HEK293 (cell line): ENCODE results near the gene STRA6.

Experiments
- FEZF1 ChIP-seq: fragments of 450-650 bp; formaldehyde crosslinking; IDR thresholded peaks from 2 replicates; pipeline ENCODE4 v1.5.1; 2016; ENCODE audit warnings: missing biosample characterization, missing genetic modification characterization
- MYNN ChIP-seq: fragments of 450-650 bp; formaldehyde crosslinking; IDR thresholded peaks from 2 replicates; pipeline ENCODE4 v1.5.1; 2016; ENCODE audit warnings: missing biosample characterization, missing genetic modification characterization, borderline replicate concordance
- MZF1 ChIP-seq: fragments of 450-650 bp; formaldehyde crosslinking; IDR thresholded peaks from 2 replicates; pipeline ENCODE4 v1.5.1; 2017; ENCODE audit warnings: missing biosample characterization, missing genetic modification characterization, borderline replicate concordance
- OSR2 ChIP-seq: fragments of 450-650 bp; formaldehyde crosslinking; IDR thresholded peaks from 2 replicates; pipeline ENCODE4 v1.5.1; 2016; ENCODE audit warnings: missing biosample characterization, missing genetic modification characterization
- SALL2 ChIP-seq: fragments of 450-650 bp; formaldehyde crosslinking; IDR thresholded peaks from 2 replicates; pipeline ENCODE4 v1.5.0; 2017; ENCODE audit warnings: missing biosample characterization, mild to moderate bottlenecking, missing genetic modification characterization, borderline replicate concordance
- WT1 ChIP-seq: fragments of 450-650 bp; formaldehyde crosslinking; IDR thresholded peaks from 2 replicates; pipeline ENCODE4 v1.5.1; 2016; ENCODE audit warnings: missing biosample characterization, missing genetic modification characterization
- ZBTB21 ChIP-seq: fragments of 450-650 bp; formaldehyde crosslinking; IDR thresholded peaks from 2 replicates; pipeline ENCODE4 v1.5.1; 2017; ENCODE audit warnings: missing biosample characterization, missing genetic modification characterization
- ZBTB48 ChIP-seq: fragments of 450-650 bp; formaldehyde crosslinking; IDR thresholded peaks from 2 replicates; pipeline ENCODE4 v1.5.1; 2016; ENCODE audit warnings: missing biosample characterization, missing genetic modification characterization
- ZNF155 ChIP-seq: fragments of 450-650 bp; formaldehyde crosslinking; IDR thresholded peaks from 2 replicates; pipeline ENCODE4 v1.5.1; 2016; ENCODE audit warnings: missing biosample characterization, missing genetic modification characterization
- ZNF169 ChIP-seq: fragments of 450-650 bp; formaldehyde crosslinking; IDR thresholded peaks from 2 replicates; pipeline ENCODE4 v1.5.1; 2016; ENCODE audit warnings: missing biosample characterization, missing genetic modification characterization
- ZNF24 ChIP-seq: fragments of 450-650 bp; formaldehyde crosslinking; IDR thresholded peaks from 2 replicates; pipeline ENCODE4 v1.5.1; 2016; ENCODE audit warnings: missing biosample characterization, missing genetic modification characterization
- ZNF394 ChIP-seq: fragments of 450-650 bp; formaldehyde crosslinking; IDR thresholded peaks from 2 replicates; pipeline ENCODE4 v1.5.1; 2016; ENCODE audit warnings: missing biosample characterization, missing genetic modification characterization, mild to moderate bottlenecking, moderate library complexity, borderline replicate concordance
- ZNF510 ChIP-seq: fragments of 450-650 bp; formaldehyde crosslinking; IDR thresholded peaks from 2 replicates; pipeline ENCODE4 v1.5.1; 2018; ENCODE audit warnings: mild to moderate bottlenecking, missing genetic modification characterization, missing biosample characterization; ENCODE audit not compliant: insufficient replicate concordance
- ZNF514 ChIP-seq: fragments of 450-650 bp; formaldehyde crosslinking; IDR thresholded peaks from 2 replicates; pipeline ENCODE4 v1.5.1; 2016; ENCODE audit warnings: missing biosample characterization, missing genetic modification characterization
- ZNF561 ChIP-seq: fragments of 450-650 bp; IDR thresholded peaks from 2 replicates; pipeline ENCODE4 v1.5.1; 2018; ENCODE audit warnings: missing biosample characterization, missing genetic modification characterization, borderline replicate concordance
- ZNF654 ChIP-seq: fragments of 450-650 bp; formaldehyde crosslinking; IDR thresholded peaks from 2 replicates; pipeline ENCODE4 v1.5.1; 2016; ENCODE audit warnings: low read depth, missing biosample characterization, missing genetic modification characterization
- ZNF76 ChIP-seq: fragments of 450-650 bp; formaldehyde crosslinking; IDR thresholded peaks from 2 replicates; pipeline ENCODE4; 2016; ENCODE audit warnings: low read depth, missing biosample characterization, missing genetic modification characterization, borderline replicate concordance
- ZNF776 ChIP-seq: fragments of 450-650 bp; formaldehyde crosslinking; IDR thresholded peaks from 2 replicates; pipeline ENCODE4 v1.5.0; 2017; ENCODE audit warnings: missing biosample characterization, missing genetic modification characterization, borderline replicate concordance
- ZNF830 ChIP-seq: fragments of 450-650 bp; IDR thresholded peaks from 2 replicates; pipeline ENCODE4 v1.5.0; 2018; ENCODE audit warnings: missing biosample characterization, missing genetic modification characterization, low read depth, mild to moderate bottlenecking, moderate library complexity
- ZNF837 ChIP-seq: fragments of 450-650 bp; formaldehyde crosslinking; IDR thresholded peaks from 2 replicates; pipeline ENCODE4 v1.5.1; 2016; ENCODE audit warnings: missing biosample characterization, missing genetic modification characterization
- ZSCAN16 ChIP-seq: fragments of 450-650 bp; formaldehyde crosslinking; IDR thresholded peaks from 2 replicates; pipeline ENCODE4 v1.5.1; 2016; ENCODE audit warnings: missing biosample characterization, missing genetic modification characterization
- TF ChIP-seq, protein P1 (sequence below): fragments of 450-650 bp; formaldehyde crosslinking; IDR thresholded peaks from 2 replicates; pipeline ENCODE4 v1.5.1; 2016; ENCODE audit warnings: missing biosample characterization, missing genetic modification characterization
- TF ChIP-seq, protein P2 (sequence below): fragments of 450-650 bp; formaldehyde crosslinking; IDR thresholded peaks from 2 replicates; pipeline ENCODE4 v1.5.1; 2016; ENCODE audit warnings: missing biosample characterization, missing genetic modification characterization
- TF ChIP-seq, protein P3 (sequence below): fragments of 450-650 bp; formaldehyde crosslinking; IDR thresholded peaks from 2 replicates; pipeline ENCODE4 v1.5.1; 2016; ENCODE audit warnings: missing biosample characterization, missing genetic modification characterization, low read depth
- TF ChIP-seq, protein P4 (sequence below): fragments of 450-650 bp; formaldehyde crosslinking; IDR thresholded peaks from 2 replicates; pipeline ENCODE4 v1.5.1; 2016; ENCODE audit warnings: missing biosample characterization, missing genetic modification characterization
- TF ChIP-seq, protein P5 (sequence below): fragments of 450-650 bp; formaldehyde crosslinking; IDR thresholded peaks from 2 replicates; pipeline ENCODE4 v1.5.0; 2017; ENCODE audit warnings: missing biosample characterization, missing genetic modification characterization, borderline replicate concordance
- TF ChIP-seq, protein P6 (sequence below): fragments of 450-650 bp; formaldehyde crosslinking; IDR thresholded peaks from 2 replicates; pipeline ENCODE4 v1.5.1; 2016; ENCODE audit warnings: missing biosample characterization, missing genetic modification characterization

Gene STRA6

DNA sequence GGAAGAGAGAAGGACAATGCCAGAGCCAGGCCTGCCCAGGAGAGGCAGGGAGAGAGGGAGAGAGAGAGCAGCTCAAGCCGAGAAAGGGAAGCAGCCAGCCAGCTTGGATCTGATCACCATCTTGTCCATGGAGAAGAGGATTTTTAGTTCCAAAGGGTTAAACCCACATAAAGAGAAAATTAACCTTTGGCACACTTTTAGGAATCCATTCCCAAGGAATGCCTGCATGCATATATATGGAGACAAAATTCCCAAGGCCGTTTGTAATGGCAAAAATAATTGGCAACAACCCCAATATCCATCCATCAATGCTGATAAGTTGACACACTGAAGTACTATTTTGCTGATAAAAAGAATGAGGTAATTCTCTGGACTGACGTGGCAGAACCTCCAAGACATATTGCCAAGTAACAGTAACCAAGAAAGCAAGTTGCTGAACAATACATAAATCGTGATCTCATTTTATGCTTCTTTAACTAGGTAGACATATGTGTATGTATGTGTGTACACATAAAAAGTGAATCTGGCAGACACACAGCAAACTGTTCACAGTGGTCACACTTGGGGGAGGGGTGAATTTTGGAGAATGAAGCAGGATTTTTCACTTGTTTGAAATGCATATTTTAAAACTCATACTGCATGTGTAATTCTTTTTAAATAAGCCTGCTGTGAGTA, 7.5 kb upstream of the STRA6 start (continued):
- TF ChIP-seq SALL2 (tag by site-specific recombination) (no peak), ZSCAN16 (tag by site-specific recombination) (no peak), WT1 (tag by site-specific recombination) (no peak), ZNF837 (tag by site-specific recombination) (no peak), ZNF510 (tag by site-specific recombination) (no peak), ZNF776 (no peak), ZNF514 (tag by site-specific recombination) (no peak), ZNF394 (tag by site-specific recombination) (peak; percentile 37; the same call in 1 of the 2 replicates), ZNF24 (tag by site-specific recombination) (peak; percentile 88), ZNF155 (tag by site-specific recombination) (no peak), ZNF830 (no peak), MYNN (tag by site-specific recombination) (no peak; the same call in 1 of the 2 replicates), ZNF169 (tag by site-specific recombination) (no peak), OSR2 (peak; percentile 78; the same call in 1 of the 2 replicates), ZBTB21 (tag by site-specific recombination) (peak; percentile 91), ZNF654 (tag by site-specific recombination) (no peak), FEZF1 (tag by site-specific recombination) (peak; percentile 52; the same call in 1 of the 2 replicates), ZBTB48 (tag by site-specific recombination) (no peak), ZNF76 (tag by site-specific recombination) (0 out of 2 replicates have a peak, but pooled peaks have one; percentile 18), MZF1 (tag by site-specific recombination) (no peak), ZNF561 (tag by site-specific recombination) (no peak)
- TF ChIP-seq, protein P1, sequence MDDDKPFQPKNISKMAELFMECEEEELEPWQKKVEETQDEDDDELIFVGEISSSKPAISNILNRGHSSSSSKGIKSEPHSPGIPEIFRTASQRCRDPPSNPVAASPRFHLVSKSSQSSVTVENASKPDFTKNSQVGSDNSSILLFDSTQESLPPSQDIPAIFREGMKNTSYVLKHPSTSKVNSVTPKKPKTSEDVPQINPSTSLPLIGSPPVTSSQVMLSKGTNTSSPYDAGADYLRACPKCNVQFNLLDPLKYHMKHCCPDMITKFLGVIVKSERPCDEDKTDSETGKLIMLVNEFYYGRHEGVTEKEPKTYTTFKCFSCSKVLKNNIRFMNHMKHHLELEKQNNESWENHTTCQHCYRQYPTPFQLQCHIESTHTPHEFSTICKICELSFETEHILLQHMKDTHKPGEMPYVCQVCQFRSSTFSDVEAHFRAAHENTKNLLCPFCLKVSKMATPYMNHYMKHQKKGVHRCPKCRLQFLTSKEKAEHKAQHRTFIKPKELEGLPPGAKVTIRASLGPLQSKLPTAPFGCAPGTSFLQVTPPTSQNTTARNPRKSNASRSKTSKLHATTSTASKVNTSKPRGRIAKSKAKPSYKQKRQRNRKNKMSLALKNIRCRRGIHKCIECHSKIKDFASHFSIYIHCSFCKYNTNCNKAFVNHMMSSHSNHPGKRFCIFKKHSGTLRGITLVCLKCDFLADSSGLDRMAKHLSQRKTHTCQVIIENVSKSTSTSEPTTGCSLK (tag by site-specific recombination) = no peak
- TF ChIP-seq, protein P2, sequence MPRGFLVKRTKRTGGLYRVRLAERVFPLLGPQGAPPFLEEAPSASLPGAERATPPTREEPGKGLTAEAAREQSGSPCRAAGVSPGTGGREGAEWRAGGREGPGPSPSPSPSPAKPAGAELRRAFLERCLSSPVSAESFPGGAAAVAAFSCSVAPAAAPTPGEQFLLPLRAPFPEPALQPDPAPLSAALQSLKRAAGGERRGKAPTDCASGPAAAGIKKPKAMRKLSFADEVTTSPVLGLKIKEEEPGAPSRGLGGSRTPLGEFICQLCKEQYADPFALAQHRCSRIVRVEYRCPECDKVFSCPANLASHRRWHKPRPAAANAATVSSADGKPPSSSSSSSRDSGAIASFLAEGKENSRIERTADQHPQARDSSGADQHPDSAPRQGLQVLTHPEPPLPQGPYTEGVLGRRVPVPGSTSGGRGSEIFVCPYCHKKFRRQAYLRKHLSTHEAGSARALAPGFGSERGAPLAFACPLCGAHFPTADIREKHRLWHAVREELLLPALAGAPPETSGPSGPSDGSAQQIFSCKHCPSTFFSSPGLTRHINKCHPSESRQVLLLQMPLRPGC = peak; percentile 70
- TF ChIP-seq, protein P3, sequence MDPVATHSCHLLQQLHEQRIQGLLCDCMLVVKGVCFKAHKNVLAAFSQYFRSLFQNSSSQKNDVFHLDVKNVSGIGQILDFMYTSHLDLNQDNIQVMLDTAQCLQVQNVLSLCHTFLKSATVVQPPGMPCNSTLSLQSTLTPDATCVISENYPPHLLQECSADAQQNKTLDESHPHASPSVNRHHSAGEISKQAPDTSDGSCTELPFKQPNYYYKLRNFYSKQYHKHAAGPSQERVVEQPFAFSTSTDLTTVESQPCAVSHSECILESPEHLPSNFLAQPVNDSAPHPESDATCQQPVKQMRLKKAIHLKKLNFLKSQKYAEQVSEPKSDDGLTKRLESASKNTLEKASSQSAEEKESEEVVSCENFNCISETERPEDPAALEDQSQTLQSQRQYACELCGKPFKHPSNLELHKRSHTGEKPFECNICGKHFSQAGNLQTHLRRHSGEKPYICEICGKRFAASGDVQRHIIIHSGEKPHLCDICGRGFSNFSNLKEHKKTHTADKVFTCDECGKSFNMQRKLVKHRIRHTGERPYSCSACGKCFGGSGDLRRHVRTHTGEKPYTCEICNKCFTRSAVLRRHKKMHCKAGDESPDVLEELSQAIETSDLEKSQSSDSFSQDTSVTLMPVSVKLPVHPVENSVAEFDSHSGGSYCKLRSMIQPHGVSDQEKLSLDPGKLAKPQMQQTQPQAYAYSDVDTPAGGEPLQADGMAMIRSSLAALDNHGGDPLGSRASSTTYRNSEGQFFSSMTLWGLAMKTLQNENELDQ (tag by site-specific recombination) = no peak
- TF ChIP-seq, protein P4, sequence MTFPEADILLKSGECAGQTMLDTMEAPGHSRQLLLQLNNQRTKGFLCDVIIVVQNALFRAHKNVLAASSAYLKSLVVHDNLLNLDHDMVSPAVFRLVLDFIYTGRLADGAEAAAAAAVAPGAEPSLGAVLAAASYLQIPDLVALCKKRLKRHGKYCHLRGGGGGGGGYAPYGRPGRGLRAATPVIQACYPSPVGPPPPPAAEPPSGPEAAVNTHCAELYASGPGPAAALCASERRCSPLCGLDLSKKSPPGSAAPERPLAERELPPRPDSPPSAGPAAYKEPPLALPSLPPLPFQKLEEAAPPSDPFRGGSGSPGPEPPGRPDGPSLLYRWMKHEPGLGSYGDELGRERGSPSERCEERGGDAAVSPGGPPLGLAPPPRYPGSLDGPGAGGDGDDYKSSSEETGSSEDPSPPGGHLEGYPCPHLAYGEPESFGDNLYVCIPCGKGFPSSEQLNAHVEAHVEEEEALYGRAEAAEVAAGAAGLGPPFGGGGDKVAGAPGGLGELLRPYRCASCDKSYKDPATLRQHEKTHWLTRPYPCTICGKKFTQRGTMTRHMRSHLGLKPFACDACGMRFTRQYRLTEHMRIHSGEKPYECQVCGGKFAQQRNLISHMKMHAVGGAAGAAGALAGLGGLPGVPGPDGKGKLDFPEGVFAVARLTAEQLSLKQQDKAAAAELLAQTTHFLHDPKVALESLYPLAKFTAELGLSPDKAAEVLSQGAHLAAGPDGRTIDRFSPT (tag by site-specific recombination) = peak; percentile 87
- TF ChIP-seq, protein P5, sequence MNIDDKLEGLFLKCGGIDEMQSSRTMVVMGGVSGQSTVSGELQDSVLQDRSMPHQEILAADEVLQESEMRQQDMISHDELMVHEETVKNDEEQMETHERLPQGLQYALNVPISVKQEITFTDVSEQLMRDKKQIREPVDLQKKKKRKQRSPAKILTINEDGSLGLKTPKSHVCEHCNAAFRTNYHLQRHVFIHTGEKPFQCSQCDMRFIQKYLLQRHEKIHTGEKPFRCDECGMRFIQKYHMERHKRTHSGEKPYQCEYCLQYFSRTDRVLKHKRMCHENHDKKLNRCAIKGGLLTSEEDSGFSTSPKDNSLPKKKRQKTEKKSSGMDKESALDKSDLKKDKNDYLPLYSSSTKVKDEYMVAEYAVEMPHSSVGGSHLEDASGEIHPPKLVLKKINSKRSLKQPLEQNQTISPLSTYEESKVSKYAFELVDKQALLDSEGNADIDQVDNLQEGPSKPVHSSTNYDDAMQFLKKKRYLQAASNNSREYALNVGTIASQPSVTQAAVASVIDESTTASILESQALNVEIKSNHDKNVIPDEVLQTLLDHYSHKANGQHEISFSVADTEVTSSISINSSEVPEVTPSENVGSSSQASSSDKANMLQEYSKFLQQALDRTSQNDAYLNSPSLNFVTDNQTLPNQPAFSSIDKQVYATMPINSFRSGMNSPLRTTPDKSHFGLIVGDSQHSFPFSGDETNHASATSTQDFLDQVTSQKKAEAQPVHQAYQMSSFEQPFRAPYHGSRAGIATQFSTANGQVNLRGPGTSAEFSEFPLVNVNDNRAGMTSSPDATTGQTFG = no peak
- TF ChIP-seq, protein P6, sequence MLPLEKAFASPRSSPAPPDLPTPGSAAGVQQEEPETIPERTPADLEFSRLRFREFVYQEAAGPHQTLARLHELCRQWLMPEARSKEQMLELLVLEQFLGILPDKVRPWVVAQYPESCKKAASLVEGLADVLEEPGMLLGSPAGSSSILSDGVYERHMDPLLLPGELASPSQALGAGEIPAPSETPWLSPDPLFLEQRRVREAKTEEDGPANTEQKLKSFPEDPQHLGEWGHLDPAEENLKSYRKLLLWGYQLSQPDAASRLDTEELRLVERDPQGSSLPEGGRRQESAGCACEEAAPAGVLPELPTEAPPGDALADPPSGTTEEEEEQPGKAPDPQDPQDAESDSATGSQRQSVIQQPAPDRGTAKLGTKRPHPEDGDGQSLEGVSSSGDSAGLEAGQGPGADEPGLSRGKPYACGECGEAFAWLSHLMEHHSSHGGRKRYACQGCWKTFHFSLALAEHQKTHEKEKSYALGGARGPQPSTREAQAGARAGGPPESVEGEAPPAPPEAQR (tag by site-specific recombination) = no peak
